ENCODE data around the gene FBXL3. TPM values are rescaled to one million over a fixed set of nuclear protein-coding genes. Genes with fewer than 3 reads are reported as not detected.

Gene FBXL3
- total and polyA plus RNA-seq, 2 of the 13 experiments (the other 11 are each of a cell fraction or from before 2014, with no cell fraction given), result 11.5 to 18.5 TPM

GRCh38 chr13:76991796-76992547 is 35.0 kb downstream of the FBXL3 start, which contains the start of gene CLN5 (continued):
- TF ChIP-seq ZNF577 (CRISPR knock-in tag; IDR thresholded peaks at IDR 0.05; ENCODE audit: borderline replicate concordance, low read depth) (0 out of 2 replicates have a peak, but pooled peaks have one; percentile 61), ELF1 (CRISPR knock-in tag; IDR thresholded peaks at IDR 0.05) (peak; percentile 90), SMARCC2 (IDR thresholded peaks at IDR 0.05) (no peak), ZNF431 (CRISPR knock-in tag; IDR thresholded peaks at IDR 0.05; ENCODE audit: borderline replicate concordance, low read depth) (peak; percentile 67; the same call in 1 of the 2 replicates), ZSCAN21 (CRISPR knock-in tag; IDR thresholded peaks at IDR 0.05; ENCODE audit: borderline replicate concordance) (peak; percentile 88; the same call in 1 of the 2 replicates), ZIK1 (CRISPR knock-in tag; IDR thresholded peaks at IDR 0.05; ENCODE audit: borderline replicate concordance, low read depth) (no peak), CENPT (CRISPR knock-in tag; IDR thresholded peaks at IDR 0.05; ENCODE audit: low read depth) (no peak), ZC3H13 (CRISPR knock-in tag; IDR thresholded peaks at IDR 0.05) (no peak), ZNF746 (CRISPR knock-in tag; IDR thresholded peaks at IDR 0.05) (no peak), ZNF253 (CRISPR knock-in tag; IDR thresholded peaks at IDR 0.05; ENCODE audit: borderline replicate concordance) (no peak), ZNF235 (CRISPR knock-in tag; IDR thresholded peaks at IDR 0.05; ENCODE audit: borderline replicate concordance) (no peak), ZBTB42 (CRISPR knock-in tag; IDR thresholded peaks at IDR 0.05) (peak; percentile 87; the same call in 1 of the 2 replicates), TCF12 (IDR thresholded peaks at IDR 0.05) (no peak), TCF12 (CRISPR knock-in tag; IDR thresholded peaks at IDR 0.05) (no peak; the same call in 1 of the 2 replicates), MZF1 (CRISPR knock-in tag; IDR thresholded peaks at IDR 0.05; ENCODE audit: borderline replicate concordance) (no peak), ZNF18 (CRISPR knock-in tag; IDR thresholded peaks at IDR 0.05; ENCODE audit: insufficient replicate concordance) (no peak), ZNF660 (CRISPR knock-in tag; IDR thresholded peaks at IDR 0.05; ENCODE audit: borderline replicate concordance, low read depth) (no peak), TEAD2 (CRISPR knock-in tag; IDR thresholded peaks at IDR 0.05) (0 out of 2 replicates have a peak, but pooled peaks have one; percentile 17), ZNF12 (CRISPR knock-in tag; IDR thresholded peaks at IDR 0.05) (no peak), ZMYM2 (CRISPR knock-in tag; IDR thresholded peaks at IDR 0.05) (no peak), U2AF1 (optimal IDR thresholded peaks at IDR 0.05; ENCODE audit: low read depth, low read length) (no peak), ZBTB20 (CRISPR knock-in tag; IDR thresholded peaks at IDR 0.05; ENCODE audit: borderline replicate concordance, low read depth) (no peak), GFI1 (CRISPR knock-in tag; IDR thresholded peaks at IDR 0.05; ENCODE audit: borderline replicate concordance) (peak; percentile 50; the same call in 1 of the 2 replicates), TBL1XR1 (IDR thresholded peaks at IDR 0.05; ENCODE audit: borderline replicate concordance, low read length, partially characterized antibody) (peak; percentile 20)
- TF ChIP-seq, protein P1, sequence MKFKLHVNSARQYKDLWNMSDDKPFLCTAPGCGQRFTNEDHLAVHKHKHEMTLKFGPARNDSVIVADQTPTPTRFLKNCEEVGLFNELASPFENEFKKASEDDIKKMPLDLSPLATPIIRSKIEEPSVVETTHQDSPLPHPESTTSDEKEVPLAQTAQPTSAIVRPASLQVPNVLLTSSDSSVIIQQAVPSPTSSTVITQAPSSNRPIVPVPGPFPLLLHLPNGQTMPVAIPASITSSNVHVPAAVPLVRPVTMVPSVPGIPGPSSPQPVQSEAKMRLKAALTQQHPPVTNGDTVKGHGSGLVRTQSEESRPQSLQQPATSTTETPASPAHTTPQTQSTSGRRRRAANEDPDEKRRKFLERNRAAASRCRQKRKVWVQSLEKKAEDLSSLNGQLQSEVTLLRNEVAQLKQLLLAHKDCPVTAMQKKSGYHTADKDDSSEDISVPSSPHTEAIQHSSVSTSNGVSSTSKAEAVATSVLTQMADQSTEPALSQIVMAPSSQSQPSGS (CRISPR knock-in tag; IDR thresholded peaks at IDR 0.05), result peak; percentile 85
- TF ChIP-seq, protein P2, sequence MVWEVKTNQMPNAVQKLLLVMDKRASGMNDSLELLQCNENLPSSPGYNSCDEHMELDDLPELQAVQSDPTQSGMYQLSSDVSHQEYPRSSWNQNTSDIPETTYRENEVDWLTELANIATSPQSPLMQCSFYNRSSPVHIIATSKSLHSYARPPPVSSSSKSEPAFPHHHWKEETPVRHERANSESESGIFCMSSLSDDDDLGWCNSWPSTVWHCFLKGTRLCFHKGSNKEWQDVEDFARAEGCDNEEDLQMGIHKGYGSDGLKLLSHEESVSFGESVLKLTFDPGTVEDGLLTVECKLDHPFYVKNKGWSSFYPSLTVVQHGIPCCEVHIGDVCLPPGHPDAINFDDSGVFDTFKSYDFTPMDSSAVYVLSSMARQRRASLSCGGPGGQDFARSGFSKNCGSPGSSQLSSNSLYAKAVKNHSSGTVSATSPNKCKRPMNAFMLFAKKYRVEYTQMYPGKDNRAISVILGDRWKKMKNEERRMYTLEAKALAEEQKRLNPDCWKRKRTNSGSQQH (CRISPR knock-in tag; IDR thresholded peaks at IDR 0.05; ENCODE audit: low read depth), result peak; percentile 82; the same call in 1 of the 2 replicates

Data from HepG2 (cell line).